HG03103 (cell line): ENCODE results near the gene PNMA6A.
"Not testable (repeated sequence)": the region's sequence is repeated elsewhere in the genome, so short reads cannot be mapped to it uniquely, and the experiment has no call there.

Source experiments
- ATAC-seq: cut with Tn5 transposase; IDR thresholded peaks from one replicate; pipeline ENCODE4 v1.9.1; 2021; ENCODE audit warnings: low read depth; ENCODE audit not compliant: unreplicated experiment

The PNMA6A gene

DNA sequence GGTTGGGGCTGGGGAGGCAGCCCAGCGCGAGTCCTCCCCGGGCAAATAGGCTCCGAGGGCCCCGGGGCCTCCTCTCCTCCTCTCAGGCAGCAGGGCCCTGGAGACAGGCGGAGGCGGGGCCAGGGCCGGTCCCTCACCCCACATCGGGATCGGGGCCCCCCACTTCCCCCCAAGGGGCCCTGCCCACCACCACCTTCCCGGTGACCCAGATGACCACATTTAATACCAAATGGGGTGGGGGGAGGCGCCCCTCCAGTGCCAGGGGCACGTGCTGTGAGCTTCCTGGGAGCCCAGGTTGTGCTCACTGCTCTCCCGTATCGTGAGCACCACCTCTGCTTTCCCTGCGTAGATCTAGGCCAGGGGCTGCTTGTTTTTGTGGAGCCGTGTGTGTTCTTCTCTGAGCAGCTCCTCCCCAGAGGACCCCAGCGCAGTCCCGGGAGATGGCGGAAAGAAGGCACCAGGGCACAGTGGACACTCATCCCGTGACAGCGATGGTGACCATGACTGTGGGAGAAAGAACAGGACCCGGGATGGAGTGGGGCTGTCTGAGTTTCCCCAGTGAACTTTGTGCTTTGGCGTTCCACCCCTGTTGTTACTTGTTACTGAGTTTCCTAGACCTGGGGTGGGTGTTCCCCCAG lies 2.1 kb downstream of the PNMA6A start:
- ATAC-seq = no peak

DNA sequence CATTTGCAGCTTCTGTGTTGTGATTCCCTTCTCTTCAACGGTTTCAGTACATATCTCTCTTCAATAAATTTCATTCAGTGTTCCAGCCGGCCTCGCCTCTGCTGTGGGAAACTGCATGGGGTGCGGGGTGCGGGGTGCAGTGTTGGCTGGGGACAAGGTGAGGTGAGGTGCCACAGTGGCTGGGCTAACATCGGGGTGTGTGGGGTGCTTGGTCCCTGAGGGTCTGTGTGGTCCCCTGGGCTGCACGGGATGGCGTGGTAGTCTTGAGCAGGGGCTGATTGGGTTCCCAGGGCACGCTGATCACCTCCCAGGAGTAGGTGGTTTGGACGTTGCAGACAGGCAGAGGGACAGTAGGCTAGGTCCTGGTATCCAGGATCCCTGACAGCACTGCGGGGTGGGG lies 2.7 kb downstream of the PNMA6A start:
- ATAC-seq = no peak

DNA sequence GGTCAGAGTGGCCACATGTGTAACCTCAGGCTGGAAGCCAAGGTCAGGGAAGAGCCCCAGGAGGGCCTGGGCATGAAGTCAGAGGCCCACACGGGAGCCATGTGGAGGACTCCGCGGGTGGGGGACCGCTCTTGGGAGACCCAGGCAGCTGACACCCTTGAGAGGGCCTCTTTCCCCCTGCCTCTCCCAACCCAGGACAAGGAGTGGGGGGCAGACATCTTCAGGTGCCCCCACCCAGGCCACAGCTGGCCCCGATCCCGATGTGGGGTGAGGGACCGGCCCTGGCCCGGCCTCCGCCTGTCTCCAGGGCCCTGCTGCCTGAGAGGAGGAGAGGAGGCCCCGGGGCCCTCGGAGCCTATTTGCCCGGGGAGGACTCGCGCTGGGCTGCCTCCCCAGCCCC lies 3.1 kb downstream of the PNMA6A start:
- ATAC-seq = no peak

DNA sequence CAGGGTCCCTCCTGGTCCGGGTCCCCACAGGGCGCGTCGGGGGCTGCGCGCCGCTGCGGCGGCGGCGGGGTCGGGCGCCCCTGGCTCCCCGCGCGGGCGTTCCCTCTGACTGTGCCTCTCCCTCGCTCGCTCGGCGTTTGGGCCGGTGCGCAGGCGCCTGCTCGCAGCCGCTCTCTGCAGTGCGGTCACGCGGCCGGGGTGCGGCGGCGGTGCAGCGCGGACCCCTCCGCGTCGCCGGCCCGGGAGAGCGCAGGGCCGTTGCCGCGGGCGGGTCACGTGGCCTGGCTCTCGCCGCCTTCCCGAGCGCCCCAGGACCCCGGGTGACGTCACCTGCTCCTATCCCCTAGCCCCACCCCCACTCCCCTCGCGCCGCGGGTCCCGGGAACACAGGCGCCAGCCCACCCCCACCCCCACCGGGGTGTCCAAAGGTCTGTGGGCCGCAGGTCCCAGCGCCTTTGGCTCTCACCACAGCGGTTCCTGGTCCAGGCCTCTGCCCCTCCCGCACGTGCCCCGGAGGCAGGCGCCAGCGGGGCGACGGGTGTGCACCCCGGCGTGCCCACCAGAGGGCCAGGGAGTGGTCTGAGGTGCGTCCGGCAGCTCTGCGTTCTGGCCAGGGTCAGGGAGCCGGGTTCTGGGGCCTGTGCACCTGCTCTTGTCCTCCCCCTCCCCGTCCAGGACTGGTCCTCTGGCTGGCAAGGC lies 5.3 kb downstream of the PNMA6A start:
- ATAC-seq = not testable (repeated sequence)

DNA sequence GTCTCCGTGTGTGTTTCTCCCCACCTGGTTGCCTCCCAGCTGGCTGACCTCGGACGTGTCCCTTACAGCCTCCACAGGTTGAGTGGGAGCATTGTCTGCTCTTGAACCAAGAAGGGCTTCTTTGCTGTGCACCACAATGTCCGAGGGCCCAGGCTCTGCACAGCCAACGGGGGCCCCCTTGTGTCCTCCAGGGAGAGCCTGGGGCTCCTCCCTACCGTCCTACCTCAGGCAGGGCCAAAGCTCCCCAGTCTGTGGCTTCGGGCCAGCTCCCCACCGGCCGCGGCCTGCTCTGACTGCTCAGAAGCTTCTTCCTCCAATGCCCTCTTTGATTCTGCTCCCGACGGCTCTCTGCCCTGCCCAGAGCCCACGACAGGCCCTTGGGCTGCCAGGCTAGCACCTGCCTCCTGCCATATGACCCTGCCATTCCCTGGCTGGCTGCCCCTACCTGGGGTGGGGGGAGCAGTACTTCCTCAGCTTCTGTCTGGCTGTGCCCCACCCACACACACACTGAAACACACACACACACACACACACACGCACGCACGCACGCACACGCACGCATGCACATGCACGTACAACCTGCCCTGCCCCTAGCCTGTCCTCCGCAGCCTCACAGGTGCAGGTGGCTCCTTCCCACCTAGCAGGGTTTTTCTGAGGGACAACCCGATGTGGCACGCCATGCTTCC lies 11.1 kb downstream of the PNMA6A start:
- not testable (repeated sequence) for ATAC-seq

DNA sequence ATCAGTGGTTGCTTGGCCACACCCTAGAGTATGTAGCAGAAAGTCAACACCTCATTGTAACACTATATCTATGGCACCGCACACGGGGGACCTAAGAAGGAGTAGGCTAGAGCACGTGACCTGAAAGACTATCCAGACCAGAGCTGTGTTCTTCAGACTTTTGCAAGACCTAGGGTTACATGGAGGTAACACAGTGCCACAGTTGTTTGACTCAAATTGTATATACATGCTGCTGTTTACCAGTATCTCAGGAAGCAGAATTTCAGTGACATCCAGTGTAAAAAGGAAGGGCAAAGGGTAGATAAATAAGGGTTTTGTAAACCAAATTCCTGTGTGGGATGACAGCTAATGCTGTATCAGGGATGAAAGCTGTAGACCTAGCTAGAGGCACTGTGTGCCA lies 30.2 kb downstream of the PNMA6A start:
- no peak for ATAC-seq

DNA sequence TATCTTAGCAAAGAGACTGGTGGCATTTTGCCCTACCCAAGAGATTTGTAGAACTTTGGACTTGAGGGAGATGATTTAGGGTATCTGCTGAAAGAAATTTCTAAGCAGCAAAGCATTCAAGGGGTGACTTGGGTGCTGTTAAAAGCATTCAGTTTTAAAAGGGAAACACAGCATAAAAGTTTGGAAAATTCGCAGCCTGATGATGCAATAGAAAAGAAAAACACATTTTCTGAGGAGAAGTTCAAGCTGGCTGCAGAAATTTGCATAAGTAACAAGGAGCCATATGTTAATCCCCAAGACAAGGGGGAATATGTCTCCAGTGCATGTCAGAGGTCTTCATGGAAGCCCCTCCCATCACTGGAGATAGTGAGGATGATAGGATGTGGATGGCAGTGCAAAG lies 32.7 kb downstream of the PNMA6A start:
- not testable (repeated sequence) for ATAC-seq

DNA sequence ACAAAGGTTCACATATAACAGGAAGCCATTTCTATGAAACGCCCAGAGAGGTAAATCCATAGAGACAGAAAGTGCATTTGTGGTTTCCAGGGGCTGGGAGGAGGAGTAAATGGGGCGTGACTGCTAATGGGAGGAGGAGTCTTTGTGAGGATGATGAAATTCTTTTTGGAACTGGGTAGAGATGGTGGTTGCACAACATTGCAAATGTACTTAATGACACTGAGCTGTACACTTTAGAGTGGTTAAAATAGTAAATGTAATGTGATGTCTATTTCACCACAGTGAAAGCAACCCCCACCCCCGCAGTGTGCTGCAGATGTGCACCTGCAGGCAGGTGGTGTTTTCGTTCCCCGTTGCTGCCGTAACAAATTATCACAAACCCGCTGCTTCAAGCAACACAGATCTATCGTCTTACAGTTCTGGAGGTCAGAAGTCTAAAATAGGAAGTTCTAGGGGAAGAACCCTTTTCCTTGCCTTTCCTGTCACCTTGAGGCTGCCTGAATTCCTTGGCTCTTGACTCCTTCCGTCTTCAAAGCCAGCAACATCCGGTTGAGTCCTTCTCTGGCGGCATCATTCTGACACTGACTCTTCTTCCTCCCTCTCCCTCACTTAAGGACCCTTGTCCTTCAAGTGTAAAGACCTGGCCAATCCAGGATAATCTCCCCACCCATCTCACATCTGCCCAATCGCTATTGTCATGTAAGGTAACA lies 34.0 kb downstream of the PNMA6A start:
- not testable (repeated sequence) for ATAC-seq

DNA sequence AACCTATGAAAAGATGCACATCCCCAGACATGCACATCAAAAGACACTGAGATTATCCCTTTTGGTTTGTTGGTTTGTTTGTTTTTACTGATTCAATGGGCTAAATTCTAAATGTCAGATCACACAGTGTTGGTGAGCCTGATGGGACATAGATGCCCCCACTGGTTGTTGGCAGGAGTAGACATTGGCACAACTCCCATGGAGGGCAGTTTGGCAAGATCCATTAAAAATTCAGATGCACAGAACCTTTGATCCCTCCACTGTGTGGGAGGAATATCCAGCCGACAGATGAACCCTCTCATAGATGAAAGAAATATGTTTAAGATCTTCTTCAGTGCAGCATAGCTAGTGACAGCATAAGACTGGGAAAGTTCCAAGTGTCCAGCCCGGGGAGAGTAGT lies 38.5 kb downstream of the PNMA6A start:
- not testable (repeated sequence) for ATAC-seq

DNA sequence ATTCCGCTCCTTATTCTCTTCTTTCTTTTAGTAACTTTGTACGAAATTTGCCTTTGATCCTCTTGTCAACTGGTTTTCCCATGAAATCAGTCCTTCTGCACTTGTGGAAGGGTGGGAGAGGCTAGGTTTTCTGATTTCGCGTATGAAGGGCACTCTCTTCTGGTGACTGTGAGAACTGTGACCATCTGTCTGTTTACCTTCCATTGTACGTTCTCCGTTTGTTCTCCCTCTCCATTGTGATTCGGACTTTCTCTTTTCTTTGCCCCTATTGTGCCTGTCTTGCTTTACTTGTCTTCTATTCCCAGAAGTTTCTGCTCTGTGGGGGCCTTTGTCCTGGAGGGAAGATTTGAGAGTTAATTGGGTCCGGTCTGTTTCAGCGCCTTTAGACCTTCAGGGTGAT lies 41.6 kb downstream of the PNMA6A start:
- not testable (repeated sequence) for ATAC-seq

DNA sequence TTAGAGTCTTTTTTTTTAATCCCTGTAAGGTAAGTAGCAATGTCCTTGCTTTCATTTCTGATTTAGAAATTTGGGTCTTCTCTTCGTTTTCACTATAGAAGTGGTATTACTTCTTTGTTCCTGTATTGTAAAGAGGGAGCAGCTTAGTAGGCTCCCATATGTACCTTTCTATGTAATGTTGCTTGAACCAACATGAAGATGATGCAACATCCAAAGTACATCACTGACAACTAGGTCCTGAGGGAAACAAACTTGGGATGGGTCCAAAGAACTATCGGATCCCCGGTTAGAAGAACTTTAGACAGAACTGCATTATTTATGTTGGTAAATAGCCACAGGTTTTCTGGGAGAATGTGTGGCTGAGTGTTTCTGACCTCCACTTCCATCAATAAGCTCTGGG lies 45.5 kb downstream of the PNMA6A start:
- ATAC-seq = not testable (repeated sequence)

DNA sequence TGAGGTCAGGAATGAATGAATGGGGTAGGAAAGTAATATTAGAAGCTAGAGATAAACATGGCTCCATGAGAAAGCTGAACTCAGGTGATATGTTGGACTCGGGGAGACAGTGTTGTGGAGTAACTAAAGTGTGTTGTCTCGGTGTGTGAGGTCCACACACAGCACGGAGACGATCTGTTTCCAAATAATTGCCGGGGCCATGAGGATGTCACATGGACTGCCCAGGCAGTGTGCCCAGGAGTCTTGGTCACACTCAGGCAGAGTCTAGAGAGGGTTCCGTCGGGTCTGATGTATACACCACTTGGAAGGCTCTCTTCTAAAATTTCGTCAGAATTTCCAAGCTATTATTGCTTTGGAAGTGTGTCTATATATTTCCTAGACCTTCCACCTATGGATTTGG lies 48.0 kb downstream of the PNMA6A start:
- ATAC-seq = not testable (repeated sequence)

DNA sequence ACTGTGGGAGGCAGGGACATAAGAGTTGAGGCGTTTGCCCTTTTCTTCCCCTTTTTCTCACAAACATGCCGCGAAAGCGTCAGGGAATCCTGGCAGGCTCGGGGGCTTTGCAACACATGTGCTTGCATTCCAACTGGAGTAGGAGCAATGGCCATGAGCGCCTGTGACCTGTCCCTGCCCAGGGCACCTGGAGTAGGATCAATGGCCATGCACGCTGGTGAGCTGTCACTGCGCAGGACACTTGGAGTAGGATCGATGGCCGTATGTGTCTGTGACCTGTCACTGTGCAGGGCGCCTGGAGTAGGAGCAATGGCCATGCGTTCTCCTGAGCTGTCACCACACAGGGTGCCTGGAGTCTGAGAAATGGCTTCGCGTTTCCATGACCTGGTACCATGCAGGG lies 51.2 kb downstream of the PNMA6A start:
- ATAC-seq = not testable (repeated sequence)
